ENCODE measurements around the gene ITFG1.

ITFG1 gene

GRCh38 chr16:47134550-47134949 lies 326.3 kb downstream of the ITFG1 start:
- intact Hi-C loops (cut with DNase I): no loop called here
- no peak for DNase-seq

- DNase-seq: no peak
- intact Hi-C loops (cut with DNase I): no loop called here
Measured at GRCh38 chr16:47132308-47132707, 328.6 kb downstream of the ITFG1 start.

DNA sequence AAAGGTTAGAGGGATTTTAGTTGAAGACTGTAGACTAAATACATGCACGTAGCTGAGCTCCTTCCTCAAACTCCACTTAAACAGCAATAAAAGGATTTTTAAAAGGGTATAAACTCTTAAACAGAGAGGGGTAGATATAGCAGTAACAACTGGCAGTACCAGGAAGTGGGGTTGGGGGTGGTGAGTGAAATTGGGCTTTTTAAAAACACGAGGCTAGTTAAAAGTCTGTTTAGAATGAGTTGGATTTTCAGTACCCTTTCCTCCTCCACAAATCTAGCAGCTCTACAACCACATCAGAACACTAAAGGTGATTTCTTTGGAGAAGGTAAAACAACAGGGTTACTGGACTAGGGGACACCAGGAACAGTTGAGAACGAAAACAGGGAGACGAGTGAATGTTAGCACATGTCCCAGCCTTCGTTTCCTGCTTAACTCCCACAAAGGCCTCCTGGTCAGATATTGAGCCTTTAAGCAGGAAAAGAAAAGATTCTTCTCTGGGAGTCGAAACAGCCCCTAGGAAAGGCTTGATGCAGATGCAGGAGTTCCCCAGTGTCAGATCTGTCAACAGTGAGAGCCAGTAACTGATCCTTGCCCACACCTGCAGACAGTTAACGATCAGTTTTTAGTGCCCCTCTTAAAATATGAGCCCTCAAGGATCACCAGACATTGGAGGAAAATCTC lies 331.0 kb downstream of the ITFG1 start:
- intact Hi-C loops (cut with DNase I): no loop called here
- no peak for DNase-seq

DNA sequence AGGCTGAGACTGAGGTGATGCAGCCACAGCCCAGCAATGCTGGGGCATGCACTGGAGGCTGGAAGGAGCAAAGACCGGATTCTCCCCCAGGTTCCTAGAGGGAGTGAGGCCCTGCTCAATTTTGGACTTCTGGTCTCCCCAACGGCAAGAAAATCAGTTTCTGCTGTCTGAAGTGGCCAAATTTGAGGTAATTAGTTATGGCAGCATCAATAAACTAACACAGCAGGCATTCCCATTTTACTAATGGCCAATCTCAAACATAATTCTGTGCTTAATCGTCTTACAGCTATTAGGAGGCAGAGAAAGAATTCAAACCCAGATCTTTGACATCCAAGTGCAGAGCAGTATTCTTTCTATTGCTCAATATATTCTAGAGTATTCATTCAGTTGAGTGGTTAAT lies 333.3 kb downstream of the ITFG1 start:
- no peak for DNase-seq
- intact Hi-C loops (cut with DNase I): no loop called here

DNA sequence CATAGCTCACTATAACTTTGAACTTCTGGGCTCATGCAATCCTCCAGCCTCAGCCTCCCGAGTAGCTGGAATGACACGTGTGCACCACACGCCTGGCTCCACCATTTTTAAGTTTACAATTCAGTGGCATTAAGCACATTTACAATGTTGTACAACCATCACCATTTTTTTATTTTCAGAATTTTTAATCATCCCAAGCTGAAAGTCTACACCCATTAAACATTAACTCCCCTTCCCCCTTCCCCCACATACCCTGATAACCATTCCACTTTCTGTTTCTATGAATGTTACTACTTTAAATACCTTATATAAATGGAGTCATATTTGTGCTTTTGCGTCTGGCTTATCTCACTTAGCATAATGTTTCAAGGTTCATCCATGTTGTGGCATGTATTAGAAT lies 335.1 kb downstream of the ITFG1 start:
- DNase-seq: no peak
- intact Hi-C loops (cut with DNase I): no loop called here

DNA sequence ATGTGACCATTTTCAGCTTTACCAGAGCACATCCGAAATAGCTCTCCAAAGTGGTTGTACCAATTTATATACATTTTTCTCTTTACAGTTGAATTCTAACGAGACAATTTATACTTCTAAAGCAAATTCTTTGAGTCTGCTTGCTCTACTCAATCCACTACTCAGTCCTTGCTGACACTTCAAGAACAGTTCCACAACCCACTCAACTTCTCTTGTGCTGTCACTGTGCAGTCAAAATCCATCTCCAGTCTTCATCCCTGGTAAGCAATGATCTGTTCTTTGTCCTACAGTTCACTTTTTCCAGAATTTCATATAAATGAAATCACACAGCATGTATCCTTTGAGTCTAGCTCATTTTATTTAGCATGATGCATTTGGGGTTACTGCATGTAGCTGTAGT lies 347.7 kb downstream of the ITFG1 start:
- no peak for DNase-seq

GRCh38 chr16:47110939-47111338 lies 349.9 kb downstream of the ITFG1 start:
- DNase-seq: no peak
- intact Hi-C loops (cut with DNase I): no loop called here

More for the DNA sequence above, 347.7 kb downstream of the ITFG1 start:
- intact Hi-C loops (cut with DNase I): no loop called here

GRCh38 chr16:47109361-47109760 lies 351.5 kb downstream of the ITFG1 start:
- DNase-seq: no peak
- intact Hi-C loops (cut with DNase I): no loop called here
